HG02588 (cell line): ENCODE results near the gene FEZF1.

Source experiments
- ATAC-seq: cut with Tn5 transposase; IDR thresholded peaks from one replicate; pipeline ENCODE4 v1.9.1; 2021; ENCODE audit warnings: mild to moderate bottlenecking, moderate library complexity; ENCODE audit not compliant: unreplicated experiment

FEZF1 gene

GRCh38 chr7:122273117-122273516, 31.4 kb downstream of the FEZF1 start:
- ATAC-seq: no peak

GRCh38 chr7:122269241-122269640, 35.3 kb downstream of the FEZF1 start:
- ATAC-seq: no peak

GRCh38 chr7:122268101-122268500, 36.4 kb downstream of the FEZF1 start:
- ATAC-seq: no peak

- ATAC-seq: no peak
Measured at GRCh38 chr7:122262246-122262645, 42.3 kb downstream of the FEZF1 start.

- no peak for ATAC-seq
Measured at GRCh38 chr7:122261442-122261841, 43.1 kb downstream of the FEZF1 start.

- ATAC-seq: no peak
Measured at GRCh38 chr7:122261016-122261415, 43.5 kb downstream of the FEZF1 start.

GRCh38 chr7:122260336-122260735, 44.2 kb downstream of the FEZF1 start:
- ATAC-seq: no peak

GRCh38 chr7:122258971-122259370, 45.6 kb downstream of the FEZF1 start:
- ATAC-seq: no peak

GRCh38 chr7:122257056-122257455, 47.5 kb downstream of the FEZF1 start:
- no peak for ATAC-seq

GRCh38 chr7:122256046-122256445, 48.5 kb downstream of the FEZF1 start:
- no peak for ATAC-seq

GRCh38 chr7:122255454-122255853, 49.1 kb downstream of the FEZF1 start:
- no peak for ATAC-seq
